ENCODE results near the gene NOD2. TPM values are rescaled to one million over a fixed set of nuclear protein-coding genes. Genes with fewer than 3 reads are reported as not detected.

NOD2 gene
- total RNA-seq, 1 donor from 2014 or later: 0.52 TPM

GRCh38 chr16:50651835-50652438 lies 41.5 kb upstream of the NOD2 start:
- Histone ChIP-seq H3K27ac (replicated peaks) (no peak overlapping the region), H3K27me3 (ENCODE audit: low read depth) (peaks cover 17% of the 10 kb centered on the region), H3K9me3 (replicated peaks) (no peaks in the 10 kb centered on the region), H3K36me3 (no peaks in the 10 kb centered on the region), H3K4me3 (no peak overlapping the region), H3K4me1 (no peaks in the 10 kb centered on the region)
- TF ChIP-seq, protein P1, sequence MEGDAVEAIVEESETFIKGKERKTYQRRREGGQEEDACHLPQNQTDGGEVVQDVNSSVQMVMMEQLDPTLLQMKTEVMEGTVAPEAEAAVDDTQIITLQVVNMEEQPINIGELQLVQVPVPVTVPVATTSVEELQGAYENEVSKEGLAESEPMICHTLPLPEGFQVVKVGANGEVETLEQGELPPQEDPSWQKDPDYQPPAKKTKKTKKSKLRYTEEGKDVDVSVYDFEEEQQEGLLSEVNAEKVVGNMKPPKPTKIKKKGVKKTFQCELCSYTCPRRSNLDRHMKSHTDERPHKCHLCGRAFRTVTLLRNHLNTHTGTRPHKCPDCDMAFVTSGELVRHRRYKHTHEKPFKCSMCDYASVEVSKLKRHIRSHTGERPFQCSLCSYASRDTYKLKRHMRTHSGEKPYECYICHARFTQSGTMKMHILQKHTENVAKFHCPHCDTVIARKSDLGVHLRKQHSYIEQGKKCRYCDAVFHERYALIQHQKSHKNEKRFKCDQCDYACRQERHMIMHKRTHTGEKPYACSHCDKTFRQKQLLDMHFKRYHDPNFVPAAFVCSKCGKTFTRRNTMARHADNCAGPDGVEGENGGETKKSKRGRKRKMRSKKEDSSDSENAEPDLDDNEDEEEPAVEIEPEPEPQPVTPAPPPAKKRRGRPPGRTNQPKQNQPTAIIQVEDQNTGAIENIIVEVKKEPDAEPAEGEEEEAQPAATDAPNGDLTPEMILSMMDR (IDR thresholded peaks at IDR 0.05; ENCODE audit: borderline replicate concordance): no peak
- intact Hi-C loops (cut with micrococcal nuclease): no loop called here
- no peak for DNase-seq

- no peak overlapping the region for H3K27ac ChIP-seq (replicated peaks)
- no peaks in the 10 kb centered on the region for H3K9me3 ChIP-seq (replicated peaks)
- intact Hi-C loops (cut with micrococcal nuclease): no loop called here
- peaks cover 10% of the 10 kb centered on the region for H3K27me3 ChIP-seq (ENCODE audit: low read depth)
- H3K36me3 ChIP-seq: no peaks in the 10 kb centered on the region
- TF ChIP-seq, protein P1 (IDR thresholded peaks at IDR 0.05; ENCODE audit: borderline replicate concordance): no peak
- H3K4me1 ChIP-seq: no peaks in the 10 kb centered on the region
- no peak overlapping the region for H3K4me3 ChIP-seq
- DNase-seq: no peak
Measured at GRCh38 chr16:50652836-50653425, 40.5 kb upstream of the NOD2 start.

- TF ChIP-seq, protein P1 (IDR thresholded peaks at IDR 0.05; ENCODE audit: borderline replicate concordance): no peak
- Histone ChIP-seq H3K27ac (replicated peaks) (no peak overlapping the region), H3K27me3 (ENCODE audit: low read depth) (peaks cover 10% of the 10 kb centered on the region), H3K4me1 (no peaks in the 10 kb centered on the region), H3K4me3 (no peak overlapping the region), H3K36me3 (no peaks in the 10 kb centered on the region), H3K9me3 (replicated peaks) (no peaks in the 10 kb centered on the region)
- intact Hi-C loops (cut with micrococcal nuclease): no loop called here
- DNase-seq: no peak
Measured at GRCh38 chr16:50653633-50654519, 39.5 kb upstream of the NOD2 start.

DNA sequence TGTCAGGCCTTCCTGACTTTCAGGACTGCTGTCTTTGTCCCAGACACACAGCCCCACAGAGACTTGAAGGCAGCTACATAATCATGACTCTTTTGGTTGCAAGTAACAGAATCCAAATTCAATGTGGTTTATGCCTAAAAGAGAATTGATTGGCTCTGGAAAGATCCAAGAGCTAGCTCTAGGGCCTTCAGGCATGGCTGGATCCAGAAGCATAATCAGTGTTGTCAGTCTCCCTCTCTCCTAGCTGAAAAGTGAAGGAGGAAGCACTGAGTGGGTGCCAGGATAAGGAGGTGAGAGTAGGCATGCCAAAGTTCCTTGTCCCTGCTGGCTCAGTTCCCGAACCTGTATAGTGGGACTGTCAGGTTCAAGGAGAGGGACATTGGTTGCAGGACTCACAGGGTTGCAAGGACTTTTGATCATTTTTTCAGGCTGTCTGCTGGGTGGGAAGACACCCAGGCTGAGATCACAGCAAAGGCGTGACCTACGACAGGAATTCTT lies 37.8 kb upstream of the NOD2 start:
- Histone ChIP-seq H3K36me3 (no peaks in the 10 kb centered on the region), H3K4me3 (no peak overlapping the region), H3K9me3 (replicated peaks) (no peaks in the 10 kb centered on the region), H3K27me3 (ENCODE audit: low read depth) (peaks cover 10% of the 10 kb centered on the region), H3K4me1 (no peaks in the 10 kb centered on the region), H3K27ac (replicated peaks) (no peak overlapping the region)
- DNase-seq: no peak
- intact Hi-C loops (cut with micrococcal nuclease): no loop called here
- TF ChIP-seq, protein P1 (IDR thresholded peaks at IDR 0.05; ENCODE audit: borderline replicate concordance): no peak

- H3K27me3 ChIP-seq (ENCODE audit: low read depth): peaks cover 4% of the 10 kb centered on the region
- H3K9me3 ChIP-seq (replicated peaks): no peaks in the 10 kb centered on the region
- no peaks in the 10 kb centered on the region for H3K4me1 ChIP-seq
- TF ChIP-seq, protein P1 (IDR thresholded peaks at IDR 0.05; ENCODE audit: borderline replicate concordance): no peak
- intact Hi-C loops (cut with micrococcal nuclease): no loop called here
- no peaks in the 10 kb centered on the region for H3K36me3 ChIP-seq
- DNase-seq: no peak
- H3K27ac ChIP-seq (replicated peaks): no peak overlapping the region
- no peak overlapping the region for H3K4me3 ChIP-seq
Measured at GRCh38 chr16:50657241-50657640, 36.2 kb upstream of the NOD2 start.
